Neural progenitor cell (in vitro differentiated cells): Measurements from ENCODE around the gene ZNF346.
"Not testable (repeated sequence)": the region's sequence is repeated elsewhere in the genome, so short reads cannot be mapped to it uniquely, and the experiment has no call there.

Experiments
- CTCF ChIP-seq: fragments of 200-600 bp; sonication (generic); IDR thresholded peaks from 2 replicates; pipeline ENCODE4 v1.5.1; 2017; ENCODE audit warnings: antibody characterized with exemption, mild to moderate bottlenecking
- EZH2phosphoT487 ChIP-seq: fragments of 200-600 bp; sonication (generic); IDR thresholded peaks from 2 replicates; pipeline ENCODE4 v1.6.1; 2017; ENCODE audit warnings: antibody characterized with exemption

GRCh38 chr5:176983112-176983511 lies 39.4 kb upstream of the ZNF346 start:
- not testable (repeated sequence) for TF ChIP-seq CTCF, EZH2phosphoT487
